GM19351 (cell line): ENCODE measurements around the gene CSRNP3.

Experiments used
- ATAC-seq: cut with Tn5 transposase; IDR thresholded peaks from one replicate; pipeline ENCODE4 v1.9.1; 2021; ENCODE audit warnings: mild to moderate bottlenecking, moderate library complexity; ENCODE audit not compliant: unreplicated experiment

Gene CSRNP3

GRCh38 chr2:165469417-165469816, at the start of gene CSRNP3:
TSS of gene CSRNP3 (plus strand) at chr2:165469698. CDS start at chr2:165595066, 125,368 bp downstream.
- no peak for ATAC-seq

- no peak for ATAC-seq
These were observed 49.3 kb upstream of the CSRNP3 start for GRCh38 chr2:165420231-165420630.

GRCh38 chr2:165423081-165423480, 46.4 kb upstream of the CSRNP3 start:
- no peak for ATAC-seq

- ATAC-seq = no peak
These were observed 43.9 kb upstream of the CSRNP3 start for GRCh38 chr2:165425556-165425955.

- no peak for ATAC-seq
These were observed 41.8 kb upstream of the CSRNP3 start for GRCh38 chr2:165427686-165428085.

GRCh38 chr2:165428926-165429325, 40.6 kb upstream of the CSRNP3 start:
- ATAC-seq = no peak

GRCh38 chr2:165431014-165431413, 38.5 kb upstream of the CSRNP3 start:
- ATAC-seq = no peak

GRCh38 chr2:165432234-165432966, 37.1 kb upstream of the CSRNP3 start:
- ATAC-seq = no peak

GRCh38 chr2:165434865-165435496, 34.5 kb upstream of the CSRNP3 start:
- no peak for ATAC-seq

GRCh38 chr2:165435611-165436010, 33.9 kb upstream of the CSRNP3 start:
- ATAC-seq = no peak

GRCh38 chr2:165436559-165436958, 32.9 kb upstream of the CSRNP3 start:
- ATAC-seq = no peak

- ATAC-seq = no peak
These were observed 29.1 kb upstream of the CSRNP3 start for GRCh38 chr2:165440367-165440766.

- ATAC-seq = no peak
These were observed 26.0 kb upstream of the CSRNP3 start for GRCh38 chr2:165443511-165443910.

- ATAC-seq = no peak
These were observed 21.1 kb upstream of the CSRNP3 start for GRCh38 chr2:165448406-165448805.

- no peak for ATAC-seq
These were observed 19.3 kb upstream of the CSRNP3 start for GRCh38 chr2:165450156-165450555.

- ATAC-seq = no peak
These were observed 17.2 kb upstream of the CSRNP3 start for GRCh38 chr2:165452327-165452726.

- no peak for ATAC-seq
These were observed 15.9 kb upstream of the CSRNP3 start for GRCh38 chr2:165453561-165454094.

- no peak for ATAC-seq
These were observed 14.6 kb upstream of the CSRNP3 start for GRCh38 chr2:165454905-165455304.

- no peak for ATAC-seq
These were observed 13.5 kb upstream of the CSRNP3 start for GRCh38 chr2:165456027-165456426.

GRCh38 chr2:165462443-165462842, 7.1 kb upstream of the CSRNP3 start:
- no peak for ATAC-seq

- no peak for ATAC-seq
These were observed 3.1 kb upstream of the CSRNP3 start for GRCh38 chr2:165466386-165466785.

GRCh38 chr2:165467921-165468320, 1.6 kb upstream of the CSRNP3 start:
- ATAC-seq = no peak
